HUDEP-2 (cell line): ENCODE data around the gene WNT4.

Experiments
- DNase-seq, 76 experiments: peaks; one replicate each; lab custom pipeline; 2025; ENCODE audit not compliant: unreplicated experiment in 76 of 76; lab: John Stamatoyannopoulos, UW

The WNT4 gene

GRCh38 chr1:22143065-22144033 is at the start of gene WNT4:
Gene WNT4 (minus strand): TSS chr1:22143097. CDS start chr1:22142922, 175 bp downstream.
- DNase-seq: peak in 1 of 76 experiments; percentile 14

GRCh38 chr1:22190731-22191130 is 47.8 kb upstream of the WNT4 start:
- no peak for DNase-seq

GRCh38 chr1:22190251-22190650 is 47.4 kb upstream of the WNT4 start:
- DNase-seq: no peak

- DNase-seq: no peak
Observed at GRCh38 chr1:22189619-22190018, 46.7 kb upstream of the WNT4 start.

GRCh38 chr1:22188914-22189313 is 46.0 kb upstream of the WNT4 start:
- no peak for DNase-seq

- DNase-seq: no peak
Observed at GRCh38 chr1:22188436-22188835, 45.5 kb upstream of the WNT4 start.

GRCh38 chr1:22186311-22186710 is 43.4 kb upstream of the WNT4 start:
- DNase-seq: no peak

GRCh38 chr1:22184892-22185612 is 42.2 kb upstream of the WNT4 start:
- DNase-seq: no peak

- no peak for DNase-seq
Observed at GRCh38 chr1:22184454-22184853, 41.6 kb upstream of the WNT4 start.

- no peak for DNase-seq
Observed at GRCh38 chr1:22182715-22183114, 39.8 kb upstream of the WNT4 start.

- no peak for DNase-seq
Observed at GRCh38 chr1:22179197-22179803, 36.4 kb upstream of the WNT4 start.

GRCh38 chr1:22177354-22178003 is 34.6 kb upstream of the WNT4 start:
- no peak for DNase-seq

GRCh38 chr1:22176258-22176657 is 33.4 kb upstream of the WNT4 start:
- DNase-seq: no peak

- DNase-seq: peak in 1 of 76 experiments; percentile 10
Observed at GRCh38 chr1:22174446-22175220, 31.7 kb upstream of the WNT4 start.

GRCh38 chr1:22171951-22172715 is 29.2 kb upstream of the WNT4 start:
- no peak for DNase-seq

- DNase-seq: no peak
Observed at GRCh38 chr1:22169816-22170215, 26.9 kb upstream of the WNT4 start.

- no peak for DNase-seq
Observed at GRCh38 chr1:22168412-22168973, 25.6 kb upstream of the WNT4 start.

- no peak for DNase-seq
Observed at GRCh38 chr1:22166439-22166838, 23.5 kb upstream of the WNT4 start.
